Caco-2 (cell line): Measurements from ENCODE around the gene PHLPP1. TPM values are rescaled to one million over a fixed set of nuclear protein-coding genes. Genes with fewer than 3 reads are reported as not detected.

ENCODE experiments used
- BruUV-seq: library from RNA; stranded (reverse); fragments of 400-500 nt; replicated peaks from 2 replicates; lab custom pipeline; 2021; lab: Mats Ljungman, UMichigan
- CTCF ChIA-PET: fragments of 300-600 bp; sonication (Branson Sonifier 250); formaldehyde crosslinking; loops from one replicate; lab custom pipeline; 2022; ENCODE audit warnings: antibody characterized with exemption; lab: Charles Lee
- POLR2A ChIA-PET: fragments of 300-600 bp; sonication (Branson Sonifier 250); formaldehyde crosslinking; loops from one replicate; lab custom pipeline; 2022; ENCODE audit warnings: antibody characterized with exemption; lab: Charles Lee
- DNase-seq, 2 experiments: peaks; one replicate each; pipeline versions ENCODE4 v3.0.0 to v3.0.0-alpha.2; 2020 to 2022
- H3K27me3 ChIP-seq: replicated peaks from 2 replicates; pipeline ENCODE4 v1.6.0; 2011; ENCODE audit warnings: low read length; ENCODE audit not compliant: control insufficient read depth, insufficient read depth
- H3K36me3 ChIP-seq: 2 replicates; pipeline ENCODE4 v1.5.1; 2011; ENCODE audit warnings: low read length; ENCODE audit not compliant: control insufficient read depth, insufficient read depth
- H3K4me1 ChIP-seq: fragments of 250-450 bp; sonication (Bioruptor Pico); 2 replicates; pipeline ENCODE4 v1.5.1; 2020; ENCODE audit warnings: mild to moderate bottlenecking
- H3K4me3 ChIP-seq: 2 replicates; pipeline ENCODE4 v1.5.1; 2011; ENCODE audit warnings: low read depth, mild to moderate bottlenecking, control low read depth, low read length
- H3K9me3 ChIP-seq: fragments of 250-450 bp; sonication (Bioruptor Pico); 2 replicates; pipeline ENCODE4 v1.5.1; 2020; ENCODE audit warnings: mild to moderate bottlenecking, moderate library complexity
- H3K27ac Mint-ChIP-seq: one replicate; pipeline ENCODE4 v1.8.0; 2022; ENCODE audit warnings: mixed read lengths; ENCODE audit not compliant: unreplicated experiment
- H3K27me3 Mint-ChIP-seq: one replicate; pipeline ENCODE4 v1.8.0; 2022; ENCODE audit warnings: mixed read lengths; ENCODE audit not compliant: insufficient read depth, unreplicated experiment
- H3K36me3 Mint-ChIP-seq: one replicate; pipeline ENCODE4 v1.8.0; 2022; ENCODE audit warnings: mild to moderate bottlenecking, mixed read lengths; ENCODE audit not compliant: insufficient read depth, unreplicated experiment
- H3K4me1 Mint-ChIP-seq: one replicate; pipeline ENCODE4 v1.8.0; 2022; ENCODE audit warnings: low read depth, mixed read lengths; ENCODE audit not compliant: unreplicated experiment
- H3K4me3 Mint-ChIP-seq: one replicate; pipeline ENCODE4 v1.8.0; 2022; ENCODE audit warnings: mild to moderate bottlenecking, moderate library complexity, mixed read lengths; ENCODE audit not compliant: unreplicated experiment
- H3K9me3 Mint-ChIP-seq: one replicate; pipeline ENCODE4 v1.8.0; 2022; ENCODE audit warnings: mixed read lengths; ENCODE audit not compliant: unreplicated experiment
- intact Hi-C: fragments of 100-400 bp; cut with micrococcal nuclease; formaldehyde crosslinking; loops from one replicate; pipeline ENCODE4 v1.10.0; 2022; ENCODE audit not compliant: unreplicated experiment
- total RNA-seq: library from RNA; stranded (reverse); gene quantifications from 2 replicates; pipeline ENCODE4 v1.2.3, GENCODE V29; 2022
- TF ChIP-seq, protein P1 (sequence below), 2 experiments: fragments of 200-600 bp in 1 of 2; IDR thresholded peaks; 1 replicate in 1 of 2; 2 replicates in 1 of 2; pipeline versions ENCODE4 v1.5.1 to v1.8.0; 2011 to 2022; ENCODE audit warnings: antibody characterized with exemption in 1 of 2, control low read depth in 1 of 2, inconsistent platforms in 1 of 2, low read depth in 1 of 2, low read length in 1 of 2, mild to moderate bottlenecking in 1 of 2, moderate library complexity in 1 of 2; ENCODE audit not compliant: insufficient read depth in 1 of 2, severe bottlenecking in 1 of 2, unreplicated experiment in 1 of 2

The PHLPP1 gene
- total RNA-seq, 1 experiment from 2014 or later = 20.1 TPM

- H3K4me1 Mint-ChIP-seq = no peaks in the 10 kb centered on the region
- Histone ChIP-seq H3K27me3 (no peaks in the 10 kb centered on the region), H3K4me1 (no peaks in the 10 kb centered on the region), H3K9me3 (no peaks in the 10 kb centered on the region), H3K4me3 (no peak overlapping the region), H3K36me3 (no peaks in the 10 kb centered on the region)
- intact Hi-C loops = no loop called here
- no peaks in the 10 kb centered on the region for H3K27me3 Mint-ChIP-seq
- H3K4me3 Mint-ChIP-seq = no peak overlapping the region
- ChIA-PET POLR2A (no interaction called here), CTCF (no interaction called here)
- no peak for DNase-seq
- H3K9me3 Mint-ChIP-seq = no peaks in the 10 kb centered on the region
- TF ChIP-seq, protein P1, sequence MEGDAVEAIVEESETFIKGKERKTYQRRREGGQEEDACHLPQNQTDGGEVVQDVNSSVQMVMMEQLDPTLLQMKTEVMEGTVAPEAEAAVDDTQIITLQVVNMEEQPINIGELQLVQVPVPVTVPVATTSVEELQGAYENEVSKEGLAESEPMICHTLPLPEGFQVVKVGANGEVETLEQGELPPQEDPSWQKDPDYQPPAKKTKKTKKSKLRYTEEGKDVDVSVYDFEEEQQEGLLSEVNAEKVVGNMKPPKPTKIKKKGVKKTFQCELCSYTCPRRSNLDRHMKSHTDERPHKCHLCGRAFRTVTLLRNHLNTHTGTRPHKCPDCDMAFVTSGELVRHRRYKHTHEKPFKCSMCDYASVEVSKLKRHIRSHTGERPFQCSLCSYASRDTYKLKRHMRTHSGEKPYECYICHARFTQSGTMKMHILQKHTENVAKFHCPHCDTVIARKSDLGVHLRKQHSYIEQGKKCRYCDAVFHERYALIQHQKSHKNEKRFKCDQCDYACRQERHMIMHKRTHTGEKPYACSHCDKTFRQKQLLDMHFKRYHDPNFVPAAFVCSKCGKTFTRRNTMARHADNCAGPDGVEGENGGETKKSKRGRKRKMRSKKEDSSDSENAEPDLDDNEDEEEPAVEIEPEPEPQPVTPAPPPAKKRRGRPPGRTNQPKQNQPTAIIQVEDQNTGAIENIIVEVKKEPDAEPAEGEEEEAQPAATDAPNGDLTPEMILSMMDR (IDR thresholded peaks at IDR 0.05; ENCODE audit: insufficient read depth in 1 of 2, low read depth in 1 of 2, low read length in 1 of 2, severe bottlenecking in 1 of 2, unreplicated experiment in 1 of 2) = no peak
- no TSS peak for BruUV-seq
- no peaks in the 10 kb centered on the region for H3K36me3 Mint-ChIP-seq
- H3K27ac Mint-ChIP-seq = no peak overlapping the region
Observed at GRCh38 chr18:62999392-62999791, 284.1 kb downstream of the PHLPP1 start.

- Histone ChIP-seq H3K36me3 (no peaks in the 10 kb centered on the region), H3K4me1 (no peaks in the 10 kb centered on the region), H3K27me3 (no peaks in the 10 kb centered on the region), H3K4me3 (no peak overlapping the region), H3K9me3 (no peaks in the 10 kb centered on the region)
- no peaks in the 10 kb centered on the region for H3K36me3 Mint-ChIP-seq
- no TSS peak for BruUV-seq
- POLR2A ChIA-PET = no interaction called here
- no peak overlapping the region for H3K27ac Mint-ChIP-seq
- H3K9me3 Mint-ChIP-seq = no peaks in the 10 kb centered on the region
- H3K4me1 Mint-ChIP-seq = no peaks in the 10 kb centered on the region
- DNase-seq = no peak
- intact Hi-C loops = no loop called here
- CTCF ChIA-PET = no interaction called here
- H3K27me3 Mint-ChIP-seq = no peaks in the 10 kb centered on the region
- no peak overlapping the region for H3K4me3 Mint-ChIP-seq
- TF ChIP-seq, protein P1 (IDR thresholded peaks at IDR 0.05; ENCODE audit: insufficient read depth in 1 of 2, low read depth in 1 of 2, low read length in 1 of 2, severe bottlenecking in 1 of 2, unreplicated experiment in 1 of 2) = no peak
Observed at GRCh38 chr18:62999921-63000320, 284.6 kb downstream of the PHLPP1 start.

DNA sequence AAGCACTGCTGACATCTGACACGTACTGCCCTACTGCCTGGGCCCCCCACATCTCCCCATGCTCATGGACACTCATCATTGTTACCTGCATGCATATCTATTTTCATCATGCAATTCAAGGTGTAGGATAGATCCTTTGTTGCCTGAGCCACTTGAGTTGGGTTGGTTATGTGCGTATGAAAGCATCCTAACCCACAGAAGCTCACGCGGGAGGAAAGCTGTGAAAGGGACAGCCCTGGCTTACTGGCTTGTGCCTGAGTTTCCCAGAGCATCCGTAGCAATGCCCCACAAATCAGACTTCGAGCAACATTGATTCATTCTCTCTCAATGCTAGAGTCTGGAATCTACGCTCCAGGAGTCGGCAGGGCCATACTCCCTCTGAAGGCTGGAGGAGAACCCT lies 285.5 kb downstream of the PHLPP1 start:
- Mint-ChIP-seq H3K27me3 (no peaks in the 10 kb centered on the region), H3K27ac (no peak overlapping the region), H3K4me1 (no peaks in the 10 kb centered on the region), H3K4me3 (no peak overlapping the region), H3K9me3 (no peaks in the 10 kb centered on the region), H3K36me3 (no peaks in the 10 kb centered on the region)
- no peaks in the 10 kb centered on the region for H3K9me3 ChIP-seq
- CTCF ChIA-PET = no interaction called here
- POLR2A ChIA-PET = no interaction called here
- no peak for DNase-seq
- TF ChIP-seq, protein P1 (IDR thresholded peaks at IDR 0.05; ENCODE audit: insufficient read depth in 1 of 2, low read depth in 1 of 2, low read length in 1 of 2, severe bottlenecking in 1 of 2, unreplicated experiment in 1 of 2) = no peak
- no peaks in the 10 kb centered on the region for H3K27me3 ChIP-seq
- no TSS peak for BruUV-seq
- no peak overlapping the region for H3K4me3 ChIP-seq
- intact Hi-C loops = no loop called here
- H3K36me3 ChIP-seq = no peaks in the 10 kb centered on the region
- no peaks in the 10 kb centered on the region for H3K4me1 ChIP-seq
